T-cell (primary cell): ENCODE measurements around the gene AP3B2. TPM values are rescaled to one million over a fixed set of nuclear protein-coding genes. Genes with fewer than 3 reads are reported as not detected.

Experiments used
- ATAC-seq, 4 experiments: fragments of 200-7000 bp in 3 of 4; fragments of 150-1000 bp in 1 of 4; cut with Tn5 transposase; replicated peaks in 1 of 4; 1 replicate in 3 of 4; 2 replicates in 1 of 4; pipeline ENCODE4 v1.10.0; 2021; ENCODE audit warnings: moderate library complexity in 3 of 4, mild to moderate bottlenecking in 2 of 4, moderate number of reproducible peaks in 1 of 4
- CTCF ChIA-PET, 2 donors: fragments of 300-600 bp; sonication (Branson Sonifier 250); formaldehyde crosslinking; loops; one replicate each; lab custom pipeline; 2022; ENCODE audit warnings: antibody characterized with exemption in 2 of 2; lab: Charles Lee
- POLR2A ChIA-PET, 2 donors: fragments of 300-600 bp; sonication (Branson Sonifier 250); formaldehyde crosslinking; loops; one replicate each; lab custom pipeline; 2022; ENCODE audit warnings: antibody characterized with exemption in 2 of 2; lab: Charles Lee
- DNase-seq, 35 experiments: peaks; one replicate each; pipeline versions ENCODE4 v3.0.0 to v3.0.0-alpha.2; 2013 to 2023
- H3K27ac ChIP-seq: one replicate; pipeline ENCODE4 v1.5.1; 2013; ENCODE audit warnings: low read length
- H3K27me3 ChIP-seq, 2 experiments: replicated peaks in 1 of 2; 1 replicate in 1 of 2; 2 replicates in 1 of 2; pipeline versions ENCODE4 v1.6.1 to v1.7.0; 2013; ENCODE audit warnings: low read length in 1 of 2, mixed read lengths in 1 of 2; ENCODE audit not compliant: control insufficient read depth in 2 of 2, insufficient read depth in 2 of 2; ENCODE audit errors: extremely low read depth in 1 of 2
- H3K36me3 ChIP-seq, 2 donors: 1 replicate in 1 of 2; 2 replicates in 1 of 2; pipeline versions ENCODE4 v1.6.1 to v1.7.0; 2013; ENCODE audit warnings: low read length in 1 of 2; ENCODE audit not compliant: control insufficient read depth in 2 of 2, insufficient read depth in 1 of 2; ENCODE audit errors: extremely low read depth in 1 of 2
- H3K4me1 ChIP-seq, 2 experiments: 1 replicate in 1 of 2; 2 replicates in 1 of 2; pipeline versions ENCODE4 v1.6.1 to v1.7.0; 2013; ENCODE audit warnings: low read length in 2 of 2, mixed read lengths in 1 of 2; ENCODE audit not compliant: insufficient read depth in 2 of 2, control insufficient read depth in 1 of 2; ENCODE audit errors: extremely low read depth in 1 of 2
- H3K4me3 ChIP-seq, 2 donors: 1 replicate in 1 of 2; 2 replicates in 1 of 2; pipeline versions ENCODE4 v1.5.1 to v1.7.0; 2013; ENCODE audit warnings: mild to moderate bottlenecking in 2 of 2, low read length in 1 of 2, moderate library complexity in 1 of 2; ENCODE audit not compliant: control insufficient read depth in 1 of 2; ENCODE audit errors: extremely low read depth in 1 of 2
- H3K9me3 ChIP-seq: 2 replicates; pipeline ENCODE4 v1.7.0; 2013
- H3K27ac Mint-ChIP-seq, 2 donors: one replicate each; pipeline ENCODE4 v1.8.0; 2020 to 2021; ENCODE audit warnings: mild to moderate bottlenecking in 2 of 2, mixed read lengths in 2 of 2
- H3K27me3 Mint-ChIP-seq, 2 donors: one replicate each; pipeline ENCODE4 v1.8.0; 2021 to 2022; ENCODE audit warnings: mixed read lengths in 2 of 2
- H3K36me3 Mint-ChIP-seq: one replicate; pipeline ENCODE4 v1.8.0; 2021; ENCODE audit warnings: mixed read lengths
- H3K4me1 Mint-ChIP-seq, 3 donors: one replicate each; pipeline ENCODE4 v1.8.0; 2020 to 2022; ENCODE audit warnings: mixed read lengths in 3 of 3, mild to moderate bottlenecking in 1 of 3
- H3K4me3 Mint-ChIP-seq, 3 donors: one replicate each; pipeline ENCODE4 v1.8.0; 2020 to 2022; ENCODE audit warnings: mild to moderate bottlenecking in 3 of 3, mixed read lengths in 3 of 3, moderate library complexity in 3 of 3
- H3K9me3 Mint-ChIP-seq, 3 donors: one replicate each; pipeline ENCODE4 v1.8.0; 2020 to 2022; ENCODE audit warnings: mixed read lengths in 3 of 3
- WGBS: methylation state at CpG from one replicate; pipeline ENCODE4 v1.1.5; 2013; ENCODE audit warnings: missing lambda C conversion rate; ENCODE audit not compliant: insufficient coverage; 5-methylcytosine and 5-hydroxymethylcytosine counted together
- total RNA-seq, 35 experiments: library from RNA in 6 of 35; stranded (reverse) in 6 of 35; fragments of 120-200 nt in 1 of 35; gene quantifications; one replicate each; pipeline versions ENCODE4 v1.2.1 to v1.2.4 and lab custom pipeline; 2013 to 2026

AP3B2 gene, protein sequence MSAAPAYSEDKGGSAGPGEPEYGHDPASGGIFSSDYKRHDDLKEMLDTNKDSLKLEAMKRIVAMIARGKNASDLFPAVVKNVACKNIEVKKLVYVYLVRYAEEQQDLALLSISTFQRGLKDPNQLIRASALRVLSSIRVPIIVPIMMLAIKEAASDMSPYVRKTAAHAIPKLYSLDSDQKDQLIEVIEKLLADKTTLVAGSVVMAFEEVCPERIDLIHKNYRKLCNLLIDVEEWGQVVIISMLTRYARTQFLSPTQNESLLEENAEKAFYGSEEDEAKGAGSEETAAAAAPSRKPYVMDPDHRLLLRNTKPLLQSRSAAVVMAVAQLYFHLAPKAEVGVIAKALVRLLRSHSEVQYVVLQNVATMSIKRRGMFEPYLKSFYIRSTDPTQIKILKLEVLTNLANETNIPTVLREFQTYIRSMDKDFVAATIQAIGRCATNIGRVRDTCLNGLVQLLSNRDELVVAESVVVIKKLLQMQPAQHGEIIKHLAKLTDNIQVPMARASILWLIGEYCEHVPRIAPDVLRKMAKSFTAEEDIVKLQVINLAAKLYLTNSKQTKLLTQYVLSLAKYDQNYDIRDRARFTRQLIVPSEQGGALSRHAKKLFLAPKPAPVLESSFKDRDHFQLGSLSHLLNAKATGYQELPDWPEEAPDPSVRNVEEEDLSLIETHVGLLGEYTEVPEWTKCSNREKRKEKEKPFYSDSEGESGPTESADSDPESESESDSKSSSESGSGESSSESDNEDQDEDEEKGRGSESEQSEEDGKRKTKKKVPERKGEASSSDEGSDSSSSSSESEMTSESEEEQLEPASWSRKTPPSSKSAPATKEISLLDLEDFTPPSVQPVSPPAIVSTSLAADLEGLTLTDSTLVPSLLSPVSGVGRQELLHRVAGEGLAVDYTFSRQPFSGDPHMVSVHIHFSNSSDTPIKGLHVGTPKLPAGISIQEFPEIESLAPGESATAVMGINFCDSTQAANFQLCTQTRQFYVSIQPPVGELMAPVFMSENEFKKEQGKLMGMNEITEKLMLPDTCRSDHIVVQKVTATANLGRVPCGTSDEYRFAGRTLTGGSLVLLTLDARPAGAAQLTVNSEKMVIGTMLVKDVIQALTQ
- total RNA-seq (1 to 10 TPM in 2 of 5 donors, under 1 TPM in 3; 0.23 to 5.8 (median 0.76) TPM), total RNA-seq (lab: John Stamatoyannopoulos, UW) (0.11 to 1.7 (median 0.61) reads per million in 29 experiments)
- total RNA-seq (2013) = 0.20 TPM

DNA sequence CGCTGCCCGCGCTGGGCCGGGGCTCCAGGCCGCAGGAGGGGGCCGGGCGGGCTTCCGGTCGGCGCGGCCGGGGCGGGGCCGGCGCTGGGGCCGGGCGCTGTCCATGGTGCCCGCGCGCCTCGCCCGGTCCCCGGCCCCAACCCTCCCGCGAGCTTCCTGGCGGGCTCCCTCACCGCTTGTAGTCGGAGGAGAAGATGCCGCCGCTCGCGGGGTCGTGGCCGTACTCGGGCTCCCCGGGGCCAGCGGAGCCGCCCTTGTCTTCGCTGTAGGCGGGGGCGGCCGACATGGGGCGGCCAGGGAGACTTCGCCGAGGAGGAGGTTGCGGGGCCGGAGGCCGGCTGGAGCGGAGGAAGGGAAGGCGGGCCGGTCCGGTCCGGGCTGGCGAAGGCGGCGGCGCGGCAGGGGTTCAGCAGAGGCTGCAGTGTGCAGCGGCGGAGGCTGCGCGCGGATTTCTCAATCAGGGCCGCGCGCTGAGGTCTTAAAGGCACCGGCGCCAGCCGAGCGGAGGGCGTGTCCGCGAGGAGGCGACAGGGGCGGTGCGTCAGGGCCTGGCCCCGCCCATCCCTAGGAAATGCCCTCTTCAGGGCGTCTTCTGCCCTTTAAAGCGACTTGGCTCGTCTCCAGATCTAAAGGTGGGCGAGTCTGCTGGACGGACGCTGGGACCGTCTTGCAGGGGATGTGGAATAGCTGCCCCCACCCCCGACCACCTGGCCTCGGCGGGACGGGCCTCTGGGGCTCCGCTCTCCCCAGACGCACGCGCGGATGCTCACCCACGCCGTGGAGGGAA lies at the start of gene AP3B2:
Gene AP3B2, minus strand, starts transcription at position 455 of the 787 bp plus-strand sequence. Its CDS starts 169 bp downstream, at position 286.
- H3K36me3 ChIP-seq = no peaks in the 10 kb centered on the region
- Mint-ChIP-seq H3K27ac (peak within 1 kb of the TSS in 1 of 2 donors; percentile 20), H3K9me3 (no peaks in the 10 kb centered on the region), H3K36me3 (no peaks in the 10 kb centered on the region), H3K4me3 (peak within 1 kb of the TSS; percentile 62 to 70 (median 62)), H3K4me1 (peaks cover 0 to 3% (median 2%) of the 10 kb centered on the region in 3 donors), H3K27me3 (peaks cover 17 to 31% of the 10 kb centered on the region in 2 donors)
- peak; percentile 19 to 79 (median 53) for DNase-seq
- ChIA-PET CTCF (no interaction called here), POLR2A (no interaction called here)
- no peak within 1 kb of the TSS for H3K27ac ChIP-seq
- H3K9me3 ChIP-seq = no peaks in the 10 kb centered on the region
- H3K4me3 ChIP-seq = peak within 1 kb of the TSS; percentile 47 to 56
- peaks cover 0 to 51% of the 10 kb centered on the region in 2 experiments for H3K27me3 ChIP-seq
- under 1% methylated on average over 85 of the region's 95 CpGs for WGBS
- H3K4me1 ChIP-seq = peaks cover 0 to 18% of the 10 kb centered on the region in 2 experiments
- peak; percentile 88 to 90 (median 89) for ATAC-seq

DNA sequence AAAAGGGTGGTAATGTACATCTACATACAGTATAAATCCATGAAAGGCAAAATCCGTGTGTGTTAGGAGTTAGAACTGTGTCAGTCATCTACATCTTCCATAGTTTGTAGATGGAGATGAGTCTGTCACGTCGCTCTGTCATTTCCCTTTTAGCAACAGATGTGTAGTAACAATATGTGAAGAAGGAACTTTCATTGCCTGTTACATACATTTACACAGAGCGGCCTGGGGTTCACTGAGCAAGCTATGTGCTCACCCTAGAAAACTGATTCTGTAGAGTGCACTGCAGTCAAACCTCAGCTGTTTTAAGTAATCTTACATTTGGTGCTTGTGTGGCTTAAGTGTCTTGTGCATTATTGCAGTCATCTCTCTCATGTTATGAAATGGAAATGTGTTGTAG lies 41.6 kb upstream of the AP3B2 start:
- CTCF ChIA-PET = interaction anchor here in 1 of 2 donors (1.6 kb wide), 1 partner anchor 59 kb away, joined by 13 read pairs; no protein-coding TSS in a partner anchor
- peak overlapping the region; percentile 93 to 99 (median 99) for H3K4me3 Mint-ChIP-seq
- H3K36me3 ChIP-seq = peaks cover 0 to 26% of the 10 kb centered on the region in 2 donors
- peak overlapping the region; percentile 65 to 96 for H3K4me3 ChIP-seq
- peaks cover 64 to 67% (median 67%) of the 10 kb centered on the region in 3 donors for H3K4me1 Mint-ChIP-seq
- peaks cover 31% of the 10 kb centered on the region for H3K36me3 Mint-ChIP-seq
- no peaks in the 10 kb centered on the region for H3K9me3 Mint-ChIP-seq
- peaks cover 17 to 19% of the 10 kb centered on the region in 2 experiments for H3K4me1 ChIP-seq
- no peaks in the 10 kb centered on the region for H3K27me3 ChIP-seq
- no peaks in the 10 kb centered on the region for H3K27me3 Mint-ChIP-seq
- WGBS = no CpG with 5 or more reads among the region's 4 CpGs
- ATAC-seq = no peak
- no peaks in the 10 kb centered on the region for H3K9me3 ChIP-seq
- POLR2A ChIA-PET = interaction anchor here in 1 of 2 donors (2.4 kb wide), 1 partner anchor 60 kb away, joined by 12 read pairs; no protein-coding TSS in a partner anchor
- H3K27ac ChIP-seq = no peak overlapping the region
- DNase-seq = no peak
- peak overlapping the region; percentile 92 to 95 for H3K27ac Mint-ChIP-seq

DNA sequence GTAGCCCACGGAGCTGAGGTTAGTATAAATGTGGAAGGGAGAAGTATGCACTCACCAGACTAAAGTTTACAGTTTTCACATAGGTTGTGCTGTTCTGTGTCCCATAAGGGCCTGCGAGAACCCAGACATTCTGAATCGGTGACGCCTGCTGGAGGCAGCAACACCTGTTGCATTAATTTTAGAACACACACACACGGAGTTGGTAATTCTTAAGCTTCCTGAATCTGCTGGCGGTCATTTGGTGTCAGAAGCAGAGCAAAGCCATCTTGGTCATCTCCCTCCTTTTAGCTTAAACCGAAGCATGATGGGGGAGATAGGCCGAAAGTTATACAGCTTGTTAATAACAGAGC lies 41.1 kb upstream of the AP3B2 start:
- Histone ChIP-seq H3K27me3 (no peaks in the 10 kb centered on the region), H3K4me3 (peak overlapping the region; percentile 65 to 96), H3K4me1 (peaks cover 17 to 19% of the 10 kb centered on the region in 2 experiments), H3K27ac (peak overlapping the region; percentile 75), H3K36me3 (peaks cover 0 to 21% of the 10 kb centered on the region in 2 donors), H3K9me3 (no peaks in the 10 kb centered on the region)
- peak overlapping the region; percentile 93 to 99 (median 99) for H3K4me3 Mint-ChIP-seq
- H3K9me3 Mint-ChIP-seq = no peaks in the 10 kb centered on the region
- H3K27me3 Mint-ChIP-seq = no peaks in the 10 kb centered on the region
- DNase-seq (peak in 19 of 35 experiments; percentile 2 to 38 (median 13)), ATAC-seq (peak; percentile 25 to 45 (median 30))
- ChIA-PET CTCF (interaction anchor here in 1 of 2 donors (0.6 to 1.6 kb wide), 3 partner anchors 60 to 69 kb away, joined by 3 to 13 read pairs (median 4); no protein-coding TSS in a partner anchor), POLR2A (interaction anchor here (0.6 to 2.4 kb wide), 4 partner anchors 58 to 235 kb away, joined by 3 to 12 read pairs (median 4); partner anchors contain the start of genes RAMAC (in 1 of the 2) and WHAMM (in 1 of the 2))
- peak overlapping the region; percentile 92 to 95 for H3K27ac Mint-ChIP-seq
- peaks cover 59 to 62% (median 62%) of the 10 kb centered on the region in 3 donors for H3K4me1 Mint-ChIP-seq
- H3K36me3 Mint-ChIP-seq = peaks cover 26% of the 10 kb centered on the region
- WGBS = no CpG with 5 or more reads among the region's 8 CpGs

DNA sequence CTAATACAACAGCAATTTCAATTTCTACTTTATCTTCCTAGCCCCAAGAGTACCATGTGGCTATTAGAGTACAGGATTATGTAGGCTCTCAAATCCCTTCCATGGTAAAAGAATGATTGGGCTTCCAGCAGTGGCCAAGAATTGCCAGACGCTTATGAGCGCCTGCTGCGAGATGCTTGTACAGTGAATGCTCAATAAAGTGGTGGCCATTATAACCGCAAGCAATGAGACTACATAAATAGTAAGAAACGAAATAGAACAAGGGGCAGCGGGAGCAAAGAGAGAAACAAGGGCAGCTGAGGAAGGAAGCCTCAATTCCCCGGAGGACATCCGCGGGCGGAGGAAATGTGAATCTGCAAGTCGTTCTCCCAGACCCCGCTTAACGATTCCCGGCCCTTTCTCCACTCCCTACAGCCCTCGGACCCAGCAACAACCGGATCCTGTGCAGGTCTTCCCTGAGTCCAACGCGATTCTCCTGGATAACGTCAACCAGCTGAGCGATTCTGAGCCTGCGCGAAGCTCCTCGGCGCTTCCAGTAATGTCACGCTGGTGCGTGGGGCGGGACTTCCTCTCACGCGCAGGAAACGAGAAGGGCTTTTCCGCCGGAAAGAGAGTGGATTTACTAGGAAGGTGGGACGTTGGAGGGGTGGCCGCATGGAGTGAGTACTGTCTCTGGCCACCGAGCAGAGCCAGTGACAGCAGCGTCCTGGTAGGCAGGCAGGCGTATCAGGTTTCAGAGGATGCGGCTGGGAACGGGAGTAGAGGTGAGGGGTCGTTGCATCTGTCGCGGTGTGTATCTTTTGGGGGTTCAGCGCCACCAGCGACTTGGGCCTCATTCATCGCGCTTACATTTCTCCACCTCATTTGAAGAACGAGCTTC lies 40.5 kb upstream of the AP3B2 start:
- Histone ChIP-seq H3K9me3 (no peaks in the 10 kb centered on the region), H3K27me3 (no peaks in the 10 kb centered on the region), H3K27ac (peak overlapping the region; percentile 75), H3K4me3 (peak overlapping the region; percentile 65 to 96), H3K36me3 (peaks cover 0 to 15% of the 10 kb centered on the region in 2 donors), H3K4me1 (peaks cover 17 to 19% of the 10 kb centered on the region in 2 experiments)
- ATAC-seq (peak; percentile 97 to 99 (median 98)), DNase-seq (peak; percentile 60 to 88 (median 75))
- peak overlapping the region; percentile 92 to 95 for H3K27ac Mint-ChIP-seq
- ChIA-PET CTCF (interaction anchor here in 1 of 2 donors (0.6 to 1.6 kb wide), 6 partner anchors 59 to 219 kb away, joined by 3 to 13 read pairs (median 3); partner anchors contain the start of gene WHAMM), POLR2A (interaction anchor here (0.6 to 2.4 kb wide), 5 partner anchors 59 to 236 kb away, joined by 3 to 12 read pairs (median 3); partner anchors contain the start of genes RAMAC (in 1 of the 2) and WHAMM (in 1 of the 2))
- under 1% methylated on average over 33 of the region's 47 CpGs for WGBS
- H3K27me3 Mint-ChIP-seq = no peaks in the 10 kb centered on the region
- no peaks in the 10 kb centered on the region for H3K9me3 Mint-ChIP-seq
- H3K36me3 Mint-ChIP-seq = peaks cover 22% of the 10 kb centered on the region
- H3K4me1 Mint-ChIP-seq = peaks cover 54 to 60% (median 59%) of the 10 kb centered on the region in 3 donors
- peak overlapping the region; percentile 93 to 99 (median 99) for H3K4me3 Mint-ChIP-seq

DNA sequence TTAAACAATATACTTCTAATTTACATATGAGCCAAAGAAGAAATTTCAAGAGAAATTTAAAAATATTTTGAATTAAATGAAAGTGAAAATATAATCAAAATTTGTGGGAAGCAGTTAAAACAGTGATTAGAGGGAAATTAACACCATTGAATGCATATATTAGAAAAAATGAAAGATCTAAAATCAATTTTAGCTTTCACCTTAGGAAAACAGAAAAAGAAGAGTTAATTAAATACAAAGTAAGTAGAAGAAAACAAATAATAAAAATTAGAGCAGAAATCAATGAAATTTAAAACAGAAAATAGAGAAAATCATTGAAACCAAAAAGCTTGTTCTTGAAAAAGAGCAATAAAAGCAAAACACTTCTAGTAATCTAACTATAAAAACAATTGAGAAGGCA lies 38.6 kb upstream of the AP3B2 start:
- ATAC-seq = no peak
- Mint-ChIP-seq H3K36me3 (peaks cover 11% of the 10 kb centered on the region), H3K27ac (no peak overlapping the region), H3K4me3 (no peak overlapping the region), H3K4me1 (peaks cover 39 to 44% (median 41%) of the 10 kb centered on the region in 3 donors), H3K9me3 (no peaks in the 10 kb centered on the region), H3K27me3 (no peaks in the 10 kb centered on the region)
- no peak overlapping the region for H3K27ac ChIP-seq
- H3K4me3 ChIP-seq = no peak overlapping the region
- ChIA-PET CTCF (no interaction called here), POLR2A (no interaction called here)
- no peaks in the 10 kb centered on the region for H3K27me3 ChIP-seq
- H3K9me3 ChIP-seq = no peaks in the 10 kb centered on the region
- H3K4me1 ChIP-seq = peaks cover 17 to 19% of the 10 kb centered on the region in 2 experiments
- peaks cover 0 to 5% of the 10 kb centered on the region in 2 donors for H3K36me3 ChIP-seq
- DNase-seq = no peak
